ENCODE measurements around the gene UNCX. TPM values are rescaled to one million over a fixed set of nuclear protein-coding genes. Genes with fewer than 3 reads are reported as not detected.

UNCX gene
- polyA plus RNA-seq, 1 donor (not counting 4 experiments of a cell fraction or from before 2014, with no cell fraction given): not detected

DNA sequence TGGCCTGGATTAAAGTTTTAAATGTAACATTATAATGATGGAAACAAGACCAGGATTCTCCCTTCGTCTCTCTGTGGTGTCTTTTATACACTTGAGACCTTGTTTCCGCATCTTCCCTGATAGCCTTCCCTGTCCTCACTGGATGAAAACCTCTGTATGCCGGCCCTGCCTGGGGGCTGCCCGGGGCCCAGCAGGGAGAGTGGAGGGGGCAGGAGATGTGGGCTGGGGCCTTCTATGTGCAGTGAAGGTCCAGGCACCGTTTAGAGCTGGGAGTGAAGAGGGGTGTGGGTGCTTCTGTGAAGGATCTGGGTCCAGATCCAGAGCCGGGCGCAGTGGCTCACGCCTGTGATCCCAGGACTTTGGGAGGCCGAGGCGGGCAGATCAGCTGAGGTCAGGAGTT, 50.7 kb downstream of the UNCX start:
- Histone ChIP-seq H4K20me1 (ENCODE audit: control insufficient read depth, extremely low read depth, insufficient read depth, low read length) (no peaks in the 10 kb centered on the region), H3K4me2 (ENCODE audit: control insufficient read depth, extremely low read depth, insufficient read depth, low read depth, low read length) (no peak overlapping the region), H3K4me3 (ENCODE audit: control insufficient read depth in 2 of 3, extremely low read depth in 1 of 3, insufficient read depth in 2 of 3, low read depth in 1 of 3, low read length in 3 of 3) (no peak overlapping the region), H3K27ac (ENCODE audit: control insufficient read depth, insufficient read depth, low read length) (no peak overlapping the region), H3K9me1 (ENCODE audit: control insufficient read depth, extremely low read depth, insufficient read depth, low read length) (no peaks in the 10 kb centered on the region), H3K4me1 (ENCODE audit: control insufficient read depth, extremely low read depth, insufficient read depth, low read length) (no peaks in the 10 kb centered on the region), H3K27me3 (ENCODE audit: control insufficient read depth, extremely low read depth, insufficient read depth, low read length) (peaks cover 7% of the 10 kb centered on the region), H3K9me3 (ENCODE audit: control insufficient read depth, low read depth, low read length) (no peaks in the 10 kb centered on the region), H3K9ac (ENCODE audit: control insufficient read depth, extremely low read depth, insufficient read depth, low read length) (no peak overlapping the region), H3K36me3 (ENCODE audit: control insufficient read depth in 2 of 2, extremely low read depth in 1 of 2, insufficient read depth in 2 of 2, low read length in 2 of 2) (no peaks in the 10 kb centered on the region), H2AFZ (ENCODE audit: control insufficient read depth, low read length) (no peak overlapping the region), H3K79me2 (ENCODE audit: control insufficient read depth, insufficient read depth, low read length) (no peaks in the 10 kb centered on the region)
- no peak for DNase-seq (ENCODE audit: low read depth, low spot score)
- no peak for FAIRE-seq
- dilution Hi-C loops (cut with MboI; ENCODE audit: extremely low pct_ligation_motif_present, low sequenced_read_pairs): no loop called here
- no peak for TF ChIP-seq EZH2 (IDR thresholded peaks at IDR 0.05; ENCODE audit: low read length)
- TF ChIP-seq CTCF (optimal IDR thresholded peaks at IDR 0.05 in 1 of 3, IDR thresholded peaks at IDR 0.05 in 1 of 3, conservative IDR thresholded peaks at IDR 0.05 in 1 of 3; ENCODE audit: extremely low read depth in 1 of 3, insufficient read depth in 2 of 3, low read length in 3 of 3): no peak

GRCh38 chr7:1283941-1284742, 51.5 kb downstream of the UNCX start:
- no peak for FAIRE-seq
- H3K4me2 ChIP-seq (ENCODE audit: control insufficient read depth, extremely low read depth, insufficient read depth, low read depth, low read length): no peak overlapping the region
- no peaks in the 10 kb centered on the region for H3K36me3 ChIP-seq (ENCODE audit: control insufficient read depth in 2 of 2, extremely low read depth in 1 of 2, insufficient read depth in 2 of 2, low read length in 2 of 2)
- peaks cover 13% of the 10 kb centered on the region for H3K27me3 ChIP-seq (ENCODE audit: control insufficient read depth, extremely low read depth, insufficient read depth, low read length)
- no peak overlapping the region for H3K9ac ChIP-seq (ENCODE audit: control insufficient read depth, extremely low read depth, insufficient read depth, low read length)
- H4K20me1 ChIP-seq (ENCODE audit: control insufficient read depth, extremely low read depth, insufficient read depth, low read length): no peaks in the 10 kb centered on the region
- no peaks in the 10 kb centered on the region for H3K79me2 ChIP-seq (ENCODE audit: control insufficient read depth, insufficient read depth, low read length)
- H3K9me3 ChIP-seq (ENCODE audit: control insufficient read depth, low read depth, low read length): no peaks in the 10 kb centered on the region
- TF ChIP-seq CTCF (optimal IDR thresholded peaks at IDR 0.05 in 1 of 3, IDR thresholded peaks at IDR 0.05 in 1 of 3, conservative IDR thresholded peaks at IDR 0.05 in 1 of 3; ENCODE audit: extremely low read depth in 1 of 3, insufficient read depth in 2 of 3, low read length in 3 of 3): no peak
- TF ChIP-seq EZH2 (IDR thresholded peaks at IDR 0.05; ENCODE audit: low read length): no peak
- H2AFZ ChIP-seq (ENCODE audit: control insufficient read depth, low read length): no peak overlapping the region
- dilution Hi-C loops (cut with MboI; ENCODE audit: extremely low pct_ligation_motif_present, low sequenced_read_pairs): no loop called here
- H3K4me1 ChIP-seq (ENCODE audit: control insufficient read depth, extremely low read depth, insufficient read depth, low read length): no peaks in the 10 kb centered on the region
- no peak for DNase-seq (ENCODE audit: low read depth, low spot score)
- H3K4me3 ChIP-seq (ENCODE audit: control insufficient read depth in 2 of 3, extremely low read depth in 1 of 3, insufficient read depth in 2 of 3, low read depth in 1 of 3, low read length in 3 of 3): no peak overlapping the region
- H3K9me1 ChIP-seq (ENCODE audit: control insufficient read depth, extremely low read depth, insufficient read depth, low read length): no peaks in the 10 kb centered on the region
- no peak overlapping the region for H3K27ac ChIP-seq (ENCODE audit: control insufficient read depth, insufficient read depth, low read length)

Measured in keratinocyte (primary cell).